COLO829 (cell line): ENCODE results near the gene KSR2.
"Not testable (repeated sequence)": the region's sequence is repeated elsewhere in the genome, so short reads cannot be mapped to it uniquely, and the experiment has no call there.

Experiments used
- DNase-seq: peaks from one replicate; pipeline ENCODE4 v3.0.0; 2012; ENCODE audit warnings: low spot score

Gene KSR2

GRCh38 chr12:117821480-117822175 is 147.2 kb downstream of the KSR2 start:
- no peak for DNase-seq

- no peak for DNase-seq
Measured at GRCh38 chr12:117820216-117820907, 148.4 kb downstream of the KSR2 start.

GRCh38 chr12:117819160-117819559 is 149.6 kb downstream of the KSR2 start:
- DNase-seq = no peak

GRCh38 chr12:117818400-117818799 is 150.4 kb downstream of the KSR2 start:
- DNase-seq = no peak

GRCh38 chr12:117809509-117809908 is 159.3 kb downstream of the KSR2 start:
- no peak for DNase-seq

GRCh38 chr12:117807946-117808345 is 160.8 kb downstream of the KSR2 start:
- DNase-seq = no peak

GRCh38 chr12:117807355-117807754 is 161.4 kb downstream of the KSR2 start:
- DNase-seq = no peak

GRCh38 chr12:117805865-117806264 is 162.9 kb downstream of the KSR2 start:
- DNase-seq = no peak

- DNase-seq = no peak
Measured at GRCh38 chr12:117803001-117803400, 165.8 kb downstream of the KSR2 start.

- not testable (repeated sequence) for DNase-seq
Measured at GRCh38 chr12:117800711-117801110, 168.1 kb downstream of the KSR2 start.

GRCh38 chr12:117797202-117797601 is 171.6 kb downstream of the KSR2 start:
- DNase-seq = no peak

- no peak for DNase-seq
Measured at GRCh38 chr12:117792877-117793424, 175.8 kb downstream of the KSR2 start.

- no peak for DNase-seq
Measured at GRCh38 chr12:117792471-117792870, 176.3 kb downstream of the KSR2 start.

- no peak for DNase-seq
Measured at GRCh38 chr12:117790948-117791347, 177.8 kb downstream of the KSR2 start.

GRCh38 chr12:117790198-117790597 is 178.6 kb downstream of the KSR2 start:
- no peak for DNase-seq

- no peak for DNase-seq
Measured at GRCh38 chr12:117789195-117789912, 179.4 kb downstream of the KSR2 start.

- no peak for DNase-seq
Measured at GRCh38 chr12:117778656-117779055, 190.1 kb downstream of the KSR2 start.

- no peak for DNase-seq
Measured at GRCh38 chr12:117774941-117775775, 193.6 kb downstream of the KSR2 start.

GRCh38 chr12:117768860-117769259 is 199.9 kb downstream of the KSR2 start:
- no peak for DNase-seq

GRCh38 chr12:117766008-117766407 is 202.8 kb downstream of the KSR2 start:
- DNase-seq = no peak

GRCh38 chr12:117762143-117762542 is 206.6 kb downstream of the KSR2 start:
- no peak for DNase-seq
